WTC11 (cell line): Measurements from ENCODE around the gene KDM6B. TPM values are rescaled to one million over a fixed set of nuclear protein-coding genes. Genes with fewer than 3 reads are reported as not detected.

Source experiments
- ATAC-seq: fragments of 200-7000 bp; cut with Tn5 transposase; 2 replicates; pipeline ENCODE4 v1.10.0; 2021; ENCODE audit warnings: mild to moderate bottlenecking, moderate library complexity
- CTCF ChIA-PET: fragments of 300-600 bp; sonication (Branson Sonifier 250); formaldehyde crosslinking; loops from one replicate; lab custom pipeline; 2021; ENCODE audit warnings: antibody characterized with exemption; lab: Charles Lee
- POLR2A ChIA-PET: fragments of 350-600 bp; sonication (Branson Sonifier 250); formaldehyde crosslinking; loops from one replicate; lab custom pipeline; 2021; ENCODE audit warnings: antibody characterized with exemption; lab: Charles Lee
- DNase-seq: peaks from one replicate; pipeline ENCODE4 v3.0.0; 2021; ENCODE audit warnings: low spot score
- H3K27ac Mint-ChIP-seq: 2 replicates; pipeline ENCODE4 v1.8.0; 2021; ENCODE audit warnings: mixed read lengths
- H3K27me3 Mint-ChIP-seq: 2 replicates; pipeline ENCODE4 v1.8.0; 2021; ENCODE audit warnings: low read depth, mild to moderate bottlenecking, moderate library complexity, mixed read lengths
- H3K36me3 Mint-ChIP-seq: 2 replicates; pipeline ENCODE4 v1.8.0; 2021; ENCODE audit warnings: mixed read lengths
- H3K4me1 Mint-ChIP-seq: 2 replicates; pipeline ENCODE4 v1.8.0; 2022; ENCODE audit warnings: mixed read lengths
- H3K4me3 Mint-ChIP-seq: 2 replicates; pipeline ENCODE4 v1.8.0; 2021; ENCODE audit warnings: mild to moderate bottlenecking, moderate library complexity, mixed read lengths
- H3K9me3 Mint-ChIP-seq: 2 replicates; pipeline ENCODE4 v1.8.0; 2021; ENCODE audit warnings: mixed read lengths
- ATF1 ChIP-seq: sonication (generic); formaldehyde crosslinking; IDR thresholded peaks from 2 replicates; pipeline ENCODE4 v1.8.1; 2023; ENCODE audit warnings: mild to moderate bottlenecking, moderate library complexity, missing genetic modification reagents
- ESRRA ChIP-seq: sonication (generic); formaldehyde crosslinking; IDR thresholded peaks from 2 replicates; pipeline ENCODE4 v1.8.1; 2022; ENCODE audit warnings: mild to moderate bottlenecking, missing genetic modification reagents, borderline replicate concordance
- FOXK1 ChIP-seq: sonication (generic); formaldehyde crosslinking; IDR thresholded peaks from 2 replicates; pipeline ENCODE4 v1.8.0; 2022; ENCODE audit warnings: mild to moderate bottlenecking, moderate library complexity, missing genetic modification reagents
- FOXP1 ChIP-seq: sonication (generic); formaldehyde crosslinking; IDR thresholded peaks from 2 replicates; pipeline ENCODE4 v1.8.0; 2022; ENCODE audit warnings: missing genetic modification reagents, mild to moderate bottlenecking, moderate library complexity, borderline replicate concordance
- GRHL2 ChIP-seq: fragments of 250-450 bp; sonication (Bioruptor Pico); IDR thresholded peaks from 2 replicates; pipeline ENCODE4 v1.8.0; 2022; ENCODE audit warnings: mild to moderate bottlenecking, moderate library complexity; ENCODE audit not compliant: insufficient replicate concordance, severe bottlenecking
- JAZF1 ChIP-seq: fragments of 250-450 bp; sonication (Bioruptor Pico); IDR thresholded peaks from 2 replicates; pipeline ENCODE4 v1.9.0; 2021; ENCODE audit warnings: moderate library complexity, mild to moderate bottlenecking, inconsistent platforms
- MYBL2 ChIP-seq: sonication (generic); formaldehyde crosslinking; IDR thresholded peaks from 2 replicates; pipeline ENCODE4 v1.8.1; 2023; ENCODE audit warnings: mild to moderate bottlenecking, moderate library complexity, missing genetic modification reagents
- NFE2L1 ChIP-seq: sonication (generic); formaldehyde crosslinking; IDR thresholded peaks from 2 replicates; pipeline ENCODE4 v1.8.1; 2023; ENCODE audit warnings: missing genetic modification reagents
- NFYB ChIP-seq: sonication (generic); formaldehyde crosslinking; conservative IDR thresholded peaks from 2 replicates; pipeline ENCODE4 v1.8.0; 2022; ENCODE audit warnings: low read depth, missing genetic modification reagents
- NR2C2 ChIP-seq: sonication (generic); formaldehyde crosslinking; IDR thresholded peaks from 2 replicates; pipeline ENCODE4 v1.8.0; 2022; ENCODE audit warnings: mild to moderate bottlenecking, missing genetic modification reagents
- RELA ChIP-seq: sonication (generic); formaldehyde crosslinking; IDR thresholded peaks from 2 replicates; pipeline ENCODE4 v1.8.1; 2022; ENCODE audit warnings: missing genetic modification reagents, mild to moderate bottlenecking, borderline replicate concordance
- SP1 ChIP-seq: sonication (generic); formaldehyde crosslinking; conservative IDR thresholded peaks from 2 replicates; pipeline ENCODE4 v1.8.1; 2022; ENCODE audit warnings: missing genetic modification reagents
- TCF7 ChIP-seq: sonication (generic); formaldehyde crosslinking; IDR thresholded peaks from 2 replicates; pipeline ENCODE4 v1.8.0; 2022; ENCODE audit warnings: mild to moderate bottlenecking, low read depth, missing genetic modification reagents, moderate library complexity
- TEAD1 ChIP-seq: sonication (generic); formaldehyde crosslinking; IDR thresholded peaks from 2 replicates; pipeline ENCODE4 v1.8.0; 2022; ENCODE audit warnings: mild to moderate bottlenecking, missing genetic modification reagents
- TEAD4 ChIP-seq: sonication (generic); formaldehyde crosslinking; IDR thresholded peaks from 2 replicates; pipeline ENCODE4 v1.8.0; 2022; ENCODE audit warnings: mild to moderate bottlenecking, missing genetic modification reagents
- ZNF423 ChIP-seq: fragments of 250-450 bp; sonication (Bioruptor Pico); IDR thresholded peaks from 2 replicates; pipeline ENCODE4 v2.1.2; 2022; ENCODE audit warnings: mild to moderate bottlenecking, moderate library complexity
- total RNA-seq: library from RNA; stranded (reverse); gene quantifications from 3 replicates; pipeline ENCODE4 v1.2.3, GENCODE V29; 2021
- TF ChIP-seq, protein P1 (sequence below): sonication (generic); formaldehyde crosslinking; IDR thresholded peaks from 2 replicates; pipeline ENCODE4 v1.8.1; 2023; ENCODE audit warnings: mild to moderate bottlenecking, missing genetic modification reagents, moderate library complexity
- TF ChIP-seq, protein P2 (sequence below): fragments of 250-450 bp; sonication (Bioruptor Pico); IDR thresholded peaks from 2 replicates; pipeline ENCODE4 v2.1.2; 2022; ENCODE audit warnings: mild to moderate bottlenecking, moderate library complexity
- TF ChIP-seq, protein P3 (sequence below): sonication (generic); formaldehyde crosslinking; IDR thresholded peaks from 2 replicates; pipeline ENCODE4 v1.8.1; 2023; ENCODE audit warnings: mild to moderate bottlenecking, missing genetic modification reagents
- TF ChIP-seq, protein P4 (sequence below): sonication (generic); formaldehyde crosslinking; IDR thresholded peaks from 2 replicates; pipeline ENCODE4 v1.8.0; 2022; ENCODE audit warnings: mild to moderate bottlenecking, missing genetic modification reagents
- TF ChIP-seq, protein P5 (sequence below): fragments of 200-600 bp; IDR thresholded peaks from 2 replicates; pipeline ENCODE4 v1.8.0; 2022; ENCODE audit warnings: antibody characterized with exemption
- TF ChIP-seq, protein P6 (sequence below): sonication (generic); formaldehyde crosslinking; IDR thresholded peaks from 2 replicates; pipeline ENCODE4 v1.8.0; 2022; ENCODE audit warnings: mild to moderate bottlenecking, missing genetic modification reagents

The KDM6B gene
- total RNA-seq, 1 experiment from 2014 or later: 13.2 TPM

DNA sequence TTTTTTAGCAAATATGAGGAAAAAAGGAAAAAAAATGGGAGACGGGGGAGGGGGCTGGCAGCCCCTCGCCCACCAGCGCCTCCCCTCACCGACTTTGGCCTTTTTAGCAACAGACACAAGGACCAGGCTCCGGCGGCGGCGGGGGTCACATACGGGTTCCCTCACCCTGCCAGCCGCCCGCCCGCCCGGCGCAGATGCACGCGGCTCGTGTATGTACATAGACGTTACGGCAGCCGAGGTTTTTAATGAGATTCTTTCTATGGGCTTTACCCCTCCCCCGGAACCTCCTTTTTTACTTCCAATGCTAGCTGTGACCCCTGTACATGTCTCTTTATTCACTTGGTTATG, 19.6 kb downstream of the KDM6B start:
- POLR2A ChIA-PET: interaction anchor here (1.0 kb wide), 1 partner anchor 18 kb away, joined by 5 read pairs; no protein-coding TSS in a partner anchor
- Mint-ChIP-seq H3K27me3 (peaks cover 30% of the 10 kb centered on the region), H3K9me3 (no peaks in the 10 kb centered on the region), H3K4me1 (peaks cover 32% of the 10 kb centered on the region), H3K4me3 (peak overlapping the region; percentile 63), H3K36me3 (no peaks in the 10 kb centered on the region)
- no peak for TF ChIP-seq ATF1 (CRISPR knock-in tag)
- TF ChIP-seq, protein P1, sequence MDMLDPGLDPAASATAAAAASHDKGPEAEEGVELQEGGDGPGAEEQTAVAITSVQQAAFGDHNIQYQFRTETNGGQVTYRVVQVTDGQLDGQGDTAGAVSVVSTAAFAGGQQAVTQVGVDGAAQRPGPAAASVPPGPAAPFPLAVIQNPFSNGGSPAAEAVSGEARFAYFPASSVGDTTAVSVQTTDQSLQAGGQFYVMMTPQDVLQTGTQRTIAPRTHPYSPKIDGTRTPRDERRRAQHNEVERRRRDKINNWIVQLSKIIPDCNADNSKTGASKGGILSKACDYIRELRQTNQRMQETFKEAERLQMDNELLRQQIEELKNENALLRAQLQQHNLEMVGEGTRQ: no peak
- no peak for TF ChIP-seq NR2C2 (CRISPR knock-in tag)
- TF ChIP-seq, protein P2, sequence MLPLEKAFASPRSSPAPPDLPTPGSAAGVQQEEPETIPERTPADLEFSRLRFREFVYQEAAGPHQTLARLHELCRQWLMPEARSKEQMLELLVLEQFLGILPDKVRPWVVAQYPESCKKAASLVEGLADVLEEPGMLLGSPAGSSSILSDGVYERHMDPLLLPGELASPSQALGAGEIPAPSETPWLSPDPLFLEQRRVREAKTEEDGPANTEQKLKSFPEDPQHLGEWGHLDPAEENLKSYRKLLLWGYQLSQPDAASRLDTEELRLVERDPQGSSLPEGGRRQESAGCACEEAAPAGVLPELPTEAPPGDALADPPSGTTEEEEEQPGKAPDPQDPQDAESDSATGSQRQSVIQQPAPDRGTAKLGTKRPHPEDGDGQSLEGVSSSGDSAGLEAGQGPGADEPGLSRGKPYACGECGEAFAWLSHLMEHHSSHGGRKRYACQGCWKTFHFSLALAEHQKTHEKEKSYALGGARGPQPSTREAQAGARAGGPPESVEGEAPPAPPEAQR (CRISPR knock-in tag): no peak
- TF ChIP-seq, protein P3, sequence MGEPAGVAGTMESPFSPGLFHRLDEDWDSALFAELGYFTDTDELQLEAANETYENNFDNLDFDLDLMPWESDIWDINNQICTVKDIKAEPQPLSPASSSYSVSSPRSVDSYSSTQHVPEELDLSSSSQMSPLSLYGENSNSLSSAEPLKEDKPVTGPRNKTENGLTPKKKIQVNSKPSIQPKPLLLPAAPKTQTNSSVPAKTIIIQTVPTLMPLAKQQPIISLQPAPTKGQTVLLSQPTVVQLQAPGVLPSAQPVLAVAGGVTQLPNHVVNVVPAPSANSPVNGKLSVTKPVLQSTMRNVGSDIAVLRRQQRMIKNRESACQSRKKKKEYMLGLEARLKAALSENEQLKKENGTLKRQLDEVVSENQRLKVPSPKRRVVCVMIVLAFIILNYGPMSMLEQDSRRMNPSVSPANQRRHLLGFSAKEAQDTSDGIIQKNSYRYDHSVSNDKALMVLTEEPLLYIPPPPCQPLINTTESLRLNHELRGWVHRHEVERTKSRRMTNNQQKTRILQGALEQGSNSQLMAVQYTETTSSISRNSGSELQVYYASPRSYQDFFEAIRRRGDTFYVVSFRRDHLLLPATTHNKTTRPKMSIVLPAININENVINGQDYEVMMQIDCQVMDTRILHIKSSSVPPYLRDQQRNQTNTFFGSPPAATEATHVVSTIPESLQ (CRISPR knock-in tag): no peak
- TF ChIP-seq NFYB (CRISPR knock-in tag): no peak
- TF ChIP-seq, protein P4, sequence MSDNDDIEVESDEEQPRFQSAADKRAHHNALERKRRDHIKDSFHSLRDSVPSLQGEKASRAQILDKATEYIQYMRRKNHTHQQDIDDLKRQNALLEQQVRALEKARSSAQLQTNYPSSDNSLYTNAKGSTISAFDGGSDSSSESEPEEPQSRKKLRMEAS (CRISPR knock-in tag): 0 out of 2 replicates have a peak, but pooled peaks have one; percentile 0
- no peak for TF ChIP-seq GRHL2 (CRISPR knock-in tag)
- TF ChIP-seq, protein P5, sequence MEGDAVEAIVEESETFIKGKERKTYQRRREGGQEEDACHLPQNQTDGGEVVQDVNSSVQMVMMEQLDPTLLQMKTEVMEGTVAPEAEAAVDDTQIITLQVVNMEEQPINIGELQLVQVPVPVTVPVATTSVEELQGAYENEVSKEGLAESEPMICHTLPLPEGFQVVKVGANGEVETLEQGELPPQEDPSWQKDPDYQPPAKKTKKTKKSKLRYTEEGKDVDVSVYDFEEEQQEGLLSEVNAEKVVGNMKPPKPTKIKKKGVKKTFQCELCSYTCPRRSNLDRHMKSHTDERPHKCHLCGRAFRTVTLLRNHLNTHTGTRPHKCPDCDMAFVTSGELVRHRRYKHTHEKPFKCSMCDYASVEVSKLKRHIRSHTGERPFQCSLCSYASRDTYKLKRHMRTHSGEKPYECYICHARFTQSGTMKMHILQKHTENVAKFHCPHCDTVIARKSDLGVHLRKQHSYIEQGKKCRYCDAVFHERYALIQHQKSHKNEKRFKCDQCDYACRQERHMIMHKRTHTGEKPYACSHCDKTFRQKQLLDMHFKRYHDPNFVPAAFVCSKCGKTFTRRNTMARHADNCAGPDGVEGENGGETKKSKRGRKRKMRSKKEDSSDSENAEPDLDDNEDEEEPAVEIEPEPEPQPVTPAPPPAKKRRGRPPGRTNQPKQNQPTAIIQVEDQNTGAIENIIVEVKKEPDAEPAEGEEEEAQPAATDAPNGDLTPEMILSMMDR: no peak
- TF ChIP-seq, all 79 proteins: peak for 1
- CTCF ChIA-PET: interaction anchor here (0.6 to 1.4 kb wide), 13 partner anchors 9 to 357 kb away, joined by 3 to 7 read pairs (median 3); partner anchors contain the start of gene KDM6B
- ATAC-seq (no peak), DNase-seq (peak; percentile 57)
- no peak overlapping the region for H3K27ac Mint-ChIP-seq

DNA sequence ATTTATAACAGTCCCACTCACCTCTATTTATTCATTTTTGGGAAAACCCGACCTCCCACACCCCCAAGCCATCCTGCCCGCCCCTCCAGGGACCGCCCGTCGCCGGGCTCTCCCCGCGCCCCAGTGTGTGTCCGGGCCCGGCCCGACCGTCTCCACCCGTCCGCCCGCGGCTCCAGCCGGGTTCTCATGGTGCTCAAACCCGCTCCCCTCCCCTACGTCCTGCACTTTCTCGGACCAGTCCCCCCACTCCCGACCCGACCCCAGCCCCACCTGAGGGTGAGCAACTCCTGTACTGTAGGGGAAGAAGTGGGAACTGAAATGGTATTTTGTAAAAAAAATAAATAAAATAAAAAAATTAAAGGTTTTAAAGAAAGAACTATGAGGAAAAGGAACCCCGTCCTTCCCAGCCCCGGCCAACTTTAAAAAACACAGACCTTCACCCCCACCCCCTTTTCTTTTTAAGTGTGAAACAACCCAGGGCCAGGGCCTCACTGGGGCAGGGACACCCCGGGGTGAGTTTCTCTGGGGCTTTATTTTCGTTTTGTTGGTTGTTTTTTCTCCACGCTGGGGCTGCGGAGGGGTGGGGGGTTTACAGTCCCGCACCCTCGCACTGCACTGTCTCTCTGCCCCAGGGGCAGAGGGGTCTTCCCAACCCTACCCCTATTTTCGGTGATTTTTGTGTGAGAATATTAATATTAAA, 20.2 kb downstream of the KDM6B start:
- peaks cover 38% of the 10 kb centered on the region for H3K4me1 Mint-ChIP-seq
- H3K27ac Mint-ChIP-seq: no peak overlapping the region
- CTCF ChIA-PET: interaction anchor here (1.2 kb wide), 1 partner anchor 134 kb away, joined by 3 read pairs; no protein-coding TSS in a partner anchor
- H3K27me3 Mint-ChIP-seq: peaks cover 30% of the 10 kb centered on the region
- POLR2A ChIA-PET: interaction anchor here (1.0 kb wide), 1 partner anchor 18 kb away, joined by 5 read pairs; no protein-coding TSS in a partner anchor
- peak overlapping the region; percentile 63 for H3K4me3 Mint-ChIP-seq
- H3K9me3 Mint-ChIP-seq: no peaks in the 10 kb centered on the region
- ATAC-seq: no peak
- no peak for TF ChIP-seq SP1
- TF ChIP-seq ESRRA (CRISPR knock-in tag): no peak
- TF ChIP-seq NR2C2 (CRISPR knock-in tag): no peak
- no peak for TF ChIP-seq TEAD4 (CRISPR knock-in tag)
- H3K36me3 Mint-ChIP-seq: no peaks in the 10 kb centered on the region
- peak; percentile 43 for DNase-seq

DNA sequence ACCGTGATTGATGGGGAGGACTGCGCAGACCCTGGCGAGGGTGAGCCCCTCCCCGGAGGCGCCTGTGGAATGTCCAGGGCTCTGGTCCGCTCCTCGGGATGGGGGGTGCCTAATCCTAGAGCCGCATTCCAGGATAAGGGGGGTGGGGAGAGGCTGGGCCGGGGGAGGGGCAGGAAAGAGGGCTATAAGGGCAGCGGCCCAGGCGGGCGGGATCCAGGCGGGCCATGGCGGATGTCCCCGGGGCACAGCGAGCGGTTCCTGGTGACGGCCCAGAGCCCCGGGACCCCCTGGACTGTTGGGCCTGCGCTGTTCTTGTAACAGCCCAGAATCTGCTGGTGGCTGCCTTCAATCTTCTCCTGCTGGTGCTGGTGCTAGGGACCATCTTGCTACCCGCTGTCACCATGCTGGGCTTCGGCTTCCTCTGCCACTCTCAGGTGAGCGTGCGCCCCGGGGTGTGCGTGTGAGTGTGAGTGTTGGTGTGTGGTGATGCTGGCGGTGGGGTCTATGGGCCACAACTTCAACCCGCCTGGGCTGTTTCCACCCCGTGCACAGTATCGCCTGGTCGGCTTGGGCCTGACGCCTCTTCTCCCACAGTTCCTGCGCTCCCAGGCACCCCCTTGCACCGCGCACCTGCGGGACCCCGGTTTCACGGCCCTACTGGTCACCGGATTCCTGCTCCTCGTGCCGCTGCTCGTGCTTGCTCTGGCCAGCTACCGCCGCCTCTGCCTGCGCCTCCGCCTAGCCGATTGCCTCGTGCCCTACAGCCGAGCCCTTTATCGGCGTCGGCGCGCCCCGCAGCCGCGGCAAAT, 21.0 kb downstream of the KDM6B start, which contains the start of gene TMEM88:
TSS of gene TMEM88 (plus strand) at position 216 of the 809 bp plus-strand sequence. CDS start at position 225, 9 bp downstream.
- ChIA-PET POLR2A (no interaction called here), CTCF (interaction anchor here (0.7 to 3.1 kb wide), 4 partner anchors 19 to 224 kb away, joined by 3 to 63 read pairs (median 12); partner anchors contain the start of gene KDM6B)
- Mint-ChIP-seq H3K27me3 (peaks cover 30% of the 10 kb centered on the region), H3K9me3 (no peaks in the 10 kb centered on the region), H3K4me1 (peaks cover 36% of the 10 kb centered on the region), H3K36me3 (peaks cover 6% of the 10 kb centered on the region), H3K4me3 (peak within 1 kb of the TSS; percentile 63), H3K27ac (no peak within 1 kb of the TSS)
- no peak for ATAC-seq
- DNase-seq: peak; percentile 72
- TF ChIP-seq RELA (CRISPR knock-in tag): peak; percentile 22; the same call in 1 of the 2 replicates
- no peak for TF ChIP-seq MYBL2 (CRISPR knock-in tag)
- peak; percentile 35; the same call in 1 of the 2 replicates for TF ChIP-seq ZNF423 (CRISPR knock-in tag)
- TF ChIP-seq, protein P6, sequence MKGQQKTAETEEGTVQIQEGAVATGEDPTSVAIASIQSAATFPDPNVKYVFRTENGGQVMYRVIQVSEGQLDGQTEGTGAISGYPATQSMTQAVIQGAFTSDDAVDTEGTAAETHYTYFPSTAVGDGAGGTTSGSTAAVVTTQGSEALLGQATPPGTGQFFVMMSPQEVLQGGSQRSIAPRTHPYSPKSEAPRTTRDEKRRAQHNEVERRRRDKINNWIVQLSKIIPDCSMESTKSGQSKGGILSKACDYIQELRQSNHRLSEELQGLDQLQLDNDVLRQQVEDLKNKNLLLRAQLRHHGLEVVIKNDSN: 0 out of 2 replicates have a peak, but pooled peaks have one; percentile 22
- TF ChIP-seq JAZF1 (CRISPR knock-in tag): no peak
- peak; percentile 55; the same call in 1 of the 2 replicates for TF ChIP-seq SP1
- TF ChIP-seq FOXP1 (CRISPR knock-in tag): 0 out of 2 replicates have a peak, but pooled peaks have one; percentile 56
- peak; percentile 41; the same call in 1 of the 2 replicates for TF ChIP-seq NFE2L1 (CRISPR knock-in tag)
- TF ChIP-seq FOXK1: no peak
- peak; percentile 46; the same call in 1 of the 2 replicates for TF ChIP-seq NR2C2 (CRISPR knock-in tag)
- TF ChIP-seq TEAD1: 0 out of 2 replicates have a peak, but pooled peaks have one; percentile 9
- no peak for TF ChIP-seq TCF7 (CRISPR knock-in tag)
